GM08714 (cell line): ENCODE measurements around the gene MTHFD2L.
"Not testable (repeated sequence)": the region's sequence is repeated elsewhere in the genome, so short reads cannot be mapped to it uniquely, and the experiment has no call there.

Source experiments
- H3K4me3 ChIP-seq: fragments of 200-500 bp; sonication (Bioruptor generic); 2 replicates; pipeline ENCODE4 v1.5.1; 2014; ENCODE audit warnings: mild to moderate bottlenecking, low read length, inconsistent platforms
- ZNF274 ChIP-seq: IDR thresholded peaks from 2 replicates; pipeline ENCODE4 v1.6.1; 2012; ENCODE audit warnings: mild to moderate bottlenecking, low read depth, low read length

MTHFD2L gene

GRCh38 chr4:74331944-74332343 lies 174.0 kb downstream of the MTHFD2L start:
- no peak overlapping the region for H3K4me3 ChIP-seq
- no peak for TF ChIP-seq ZNF274

GRCh38 chr4:74334636-74335035 lies 176.7 kb downstream of the MTHFD2L start:
- TF ChIP-seq ZNF274, result no peak
- no peak overlapping the region for H3K4me3 ChIP-seq

GRCh38 chr4:74335341-74336021 lies 177.6 kb downstream of the MTHFD2L start:
- H3K4me3 ChIP-seq, result no peak overlapping the region
- no peak for TF ChIP-seq ZNF274

GRCh38 chr4:74338792-74339333 lies 180.9 kb downstream of the MTHFD2L start:
- no peak overlapping the region for H3K4me3 ChIP-seq
- no peak for TF ChIP-seq ZNF274

- TF ChIP-seq ZNF274, result no peak
- H3K4me3 ChIP-seq, result no peak overlapping the region
These were observed 181.6 kb downstream of the MTHFD2L start for GRCh38 chr4:74339501-74339900.

- H3K4me3 ChIP-seq, result not testable (repeated sequence)
These were observed 182.5 kb downstream of the MTHFD2L start for GRCh38 chr4:74340421-74340820.

GRCh38 chr4:74344031-74344430 lies 186.1 kb downstream of the MTHFD2L start:
- no peak overlapping the region for H3K4me3 ChIP-seq
- no peak for TF ChIP-seq ZNF274
